SK-N-SH (cell line): ENCODE results near the gene THEM4. TPM values are rescaled to one million over a fixed set of nuclear protein-coding genes. Genes with fewer than 3 reads are reported as not detected.

ENCODE experiments used
- CTCF ChIA-PET: fragments of 300-600, 350-600 bp; formaldehyde crosslinking; extraction: SDS; loops from one replicate; lab custom pipeline; 2021; lab: Yijun Ruan, JAX
- POLR2A ChIA-PET: fragments of 350-600 bp; sonication (Branson Sonifier 250); formaldehyde crosslinking; extraction: SDS; loops from one replicate; lab custom pipeline; 2020; ENCODE audit warnings: antibody characterized with exemption, inconsistent platforms; lab: Yijun Ruan, JAX
- DNase-seq: peaks from one replicate; pipeline ENCODE4 v3.0.0; 2012
- H2AFZ ChIP-seq: fragments of 200-600 bp; sonication (generic); 2 replicates; pipeline ENCODE4 v1.8.1; 2016; ENCODE audit warnings: antibody characterized with exemption, mild to moderate bottlenecking, low read depth
- H3F3A ChIP-seq: fragments of 200-600 bp; sonication (generic); replicated peaks from 2 replicates; pipeline ENCODE3; 2016; ENCODE audit warnings: antibody characterized with exemption, mild to moderate bottlenecking; ENCODE audit not compliant: insufficient read depth
- H3K27ac ChIP-seq, 2 experiments: fragments of 200-500 bp in 1 of 2; fragments of 200-600 bp in 1 of 2; sonication (Bioruptor generic) in 1 of 2; sonication (generic), shearing (Covaris generic) in 1 of 2; 2 replicates each; pipeline versions ENCODE4 v1.5.1 to v1.6.1; 2014 to 2016; ENCODE audit warnings: low read depth in 2 of 2, inconsistent platforms in 1 of 2, low read length in 1 of 2, mild to moderate bottlenecking in 1 of 2, mixed read lengths in 1 of 2
- H3K27me3 ChIP-seq: fragments of 200-600 bp; sonication (generic), shearing (Covaris generic); 2 replicates; pipeline ENCODE4 v1.6.1; 2016; ENCODE audit warnings: mixed run types; ENCODE audit not compliant: insufficient read depth
- H3K36me3 ChIP-seq, 2 experiments: fragments of 200-500 bp in 1 of 2; fragments of 200-600 bp in 1 of 2; sonication (Bioruptor generic) in 1 of 2; sonication (generic) in 1 of 2; replicated peaks in 1 of 2; 2 replicates each; pipeline versions ENCODE3 to v1.5.1; 2014 to 2016; ENCODE audit warnings: low read length in 1 of 2, mild to moderate bottlenecking in 1 of 2; ENCODE audit not compliant: insufficient read depth in 2 of 2, control insufficient read depth in 1 of 2
- H3K4me1 ChIP-seq, 2 experiments: fragments of 200-500 bp in 1 of 2; fragments of 200-600 bp in 1 of 2; sonication (Bioruptor generic) in 1 of 2; sonication (generic), shearing (Covaris generic) in 1 of 2; 2 replicates each; pipeline versions ENCODE4 v1.5.1 to v1.6.1; 2014 to 2016; ENCODE audit warnings: low read depth in 1 of 2, low read length in 1 of 2, mixed run types in 1 of 2; ENCODE audit not compliant: insufficient read depth in 2 of 2, control insufficient read depth in 1 of 2
- H3K4me2 ChIP-seq: fragments of 200-600 bp; sonication (generic), shearing (Covaris generic); 2 replicates; pipeline ENCODE4 v1.6.1; 2017; ENCODE audit warnings: mixed run types
- H3K4me3 ChIP-seq, 2 experiments: fragments of 200-500 bp in 1 of 2; fragments of 200-600 bp in 1 of 2; sonication (Bioruptor generic) in 1 of 2; sonication (generic), shearing (Covaris generic) in 1 of 2; 2 replicates each; pipeline versions ENCODE4 v1.5.1 to v1.8.1; 2014 to 2016; ENCODE audit warnings: low read depth in 2 of 2, inconsistent platforms in 1 of 2, low read length in 1 of 2, mild to moderate bottlenecking in 1 of 2, mixed read lengths in 1 of 2, moderate library complexity in 1 of 2
- H3K79me2 ChIP-seq: fragments of 200-600 bp; sonication (generic); 2 replicates; pipeline ENCODE4 v1.8.1; 2017; ENCODE audit warnings: mild to moderate bottlenecking; ENCODE audit not compliant: insufficient read depth
- H3K9ac ChIP-seq: fragments of 200-600 bp; sonication (generic); 2 replicates; pipeline ENCODE4 v1.6.1; 2017; ENCODE audit warnings: mixed run types
- H3K9me2 ChIP-seq: fragments of 200-600 bp; sonication (generic); 2 replicates; pipeline ENCODE4 v1.6.1; 2017; ENCODE audit warnings: mixed run types
- H3K9me3 ChIP-seq: fragments of 200-600 bp; sonication (generic); 2 replicates; pipeline ENCODE4 v1.6.1; 2017; ENCODE audit warnings: mixed run types, mild to moderate bottlenecking, moderate library complexity
- H4K20me1 ChIP-seq: fragments of 200-600 bp; sonication (generic); 2 replicates; pipeline ENCODE4 v1.6.1; 2017; ENCODE audit warnings: mild to moderate bottlenecking, mixed run types; ENCODE audit not compliant: insufficient read depth
- CHD2 ChIP-seq: fragments of 150-350 bp; IDR thresholded peaks from 2 replicates; pipeline ENCODE4 v1.6.1; 2018; ENCODE audit warnings: low read length; ENCODE audit not compliant: partially characterized antibody
- ELF1 ChIP-seq: IDR thresholded peaks from 2 replicates; pipeline ENCODE4 v1.4.0; 2012
- FOSL2 ChIP-seq: IDR thresholded peaks from 2 replicates; pipeline ENCODE4 v1.4.0; 2012; ENCODE audit warnings: low read depth, mild to moderate bottlenecking, moderate library complexity, borderline replicate concordance
- FOXJ3 ChIP-seq: sonication (generic); formaldehyde crosslinking; IDR thresholded peaks from 2 replicates; pipeline ENCODE4 v1.5.1; 2020; ENCODE audit warnings: mild to moderate bottlenecking, missing genetic modification reagents
- FOXM1 ChIP-seq: IDR thresholded peaks from 2 replicates; pipeline ENCODE4 v1.4.0; 2012; ENCODE audit warnings: low read depth, mild to moderate bottlenecking
- GATA2 ChIP-seq: sonication (generic); formaldehyde crosslinking; IDR thresholded peaks from 2 replicates; pipeline ENCODE4 v1.5.0; 2020; ENCODE audit warnings: mild to moderate bottlenecking, missing genetic modification reagents
- JUND ChIP-seq: IDR thresholded peaks from 2 replicates; pipeline ENCODE4 v1.4.0; 2012
- MXI1 ChIP-seq: IDR thresholded peaks from 2 replicates; pipeline ENCODE4 v1.6.1; 2012; ENCODE audit warnings: mild to moderate bottlenecking, low read depth, low read length, improper control_type of control experiment
- NRF1 ChIP-seq: IDR thresholded peaks from 2 replicates; pipeline ENCODE4 v1.6.1; 2012; ENCODE audit warnings: low read depth, mild to moderate bottlenecking, low read length
- PBX3 ChIP-seq: IDR thresholded peaks from 2 replicates; pipeline ENCODE4; 2012
- POLR2AphosphoS5 ChIP-seq: IDR thresholded peaks from 2 replicates; pipeline ENCODE4 v1.6.1; 2012; ENCODE audit warnings: low read depth, low read length
- RAD21 ChIP-seq: IDR thresholded peaks from 2 replicates; pipeline ENCODE4 v1.6.1; 2012; ENCODE audit warnings: mild to moderate bottlenecking, low read length
- RCOR1 ChIP-seq: fragments of 150-350 bp; IDR thresholded peaks from 2 replicates; pipeline ENCODE4 v1.6.1; 2017; ENCODE audit warnings: antibody characterized with exemption, low read length
- RFX5 ChIP-seq: IDR thresholded peaks from 2 replicates; pipeline ENCODE4 v1.6.1; 2012; ENCODE audit warnings: mild to moderate bottlenecking, improper control_type of control experiment, low read length
- RXRA ChIP-seq: IDR thresholded peaks from 2 replicates; pipeline ENCODE4 v1.4.0; 2012; ENCODE audit warnings: low read depth, mild to moderate bottlenecking, borderline replicate concordance
- SIN3A ChIP-seq: IDR thresholded peaks from 2 replicates; pipeline ENCODE4 v1.6.1; 2012; ENCODE audit warnings: low read depth, mild to moderate bottlenecking, low read length, moderate library complexity, borderline replicate concordance
- TAF1 ChIP-seq: IDR thresholded peaks from 2 replicates; pipeline ENCODE4 v1.6.1; 2012; ENCODE audit warnings: low read depth, mild to moderate bottlenecking, low read length, moderate library complexity, borderline replicate concordance
- YY1 ChIP-seq: IDR thresholded peaks from 2 replicates; pipeline ENCODE4 v1.4.0; 2012; ENCODE audit warnings: low read depth, mild to moderate bottlenecking
- ZBTB33 ChIP-seq: IDR thresholded peaks from 2 replicates; pipeline ENCODE4 v1.4.0; 2012; ENCODE audit warnings: low read depth, borderline replicate concordance
- WGBS: methylation state at CpG from one replicate; pipeline ENCODE4 v1.1.6; 2017; ENCODE audit warnings: low lambda C conversion rate; 5-methylcytosine and 5-hydroxymethylcytosine counted together
- polyA plus RNA-seq, 3 experiments: library from polyadenylated mRNA; depleted of rRNA; stranded (reverse); fragments of >200 nt; gene quantifications; 2 replicates each; pipeline ENCODE4 v1.2.3, GENCODE V29; 2012
- TF ChIP-seq, protein P1 (sequence below): IDR thresholded peaks from 2 replicates; pipeline ENCODE4 v1.4.0; 2012; ENCODE audit warnings: low read depth, borderline replicate concordance

THEM4 gene
- polyA plus RNA-seq, 1 of the 3 experiments (the other 2 are of a cell fraction), result 10.1 TPM

DNA sequence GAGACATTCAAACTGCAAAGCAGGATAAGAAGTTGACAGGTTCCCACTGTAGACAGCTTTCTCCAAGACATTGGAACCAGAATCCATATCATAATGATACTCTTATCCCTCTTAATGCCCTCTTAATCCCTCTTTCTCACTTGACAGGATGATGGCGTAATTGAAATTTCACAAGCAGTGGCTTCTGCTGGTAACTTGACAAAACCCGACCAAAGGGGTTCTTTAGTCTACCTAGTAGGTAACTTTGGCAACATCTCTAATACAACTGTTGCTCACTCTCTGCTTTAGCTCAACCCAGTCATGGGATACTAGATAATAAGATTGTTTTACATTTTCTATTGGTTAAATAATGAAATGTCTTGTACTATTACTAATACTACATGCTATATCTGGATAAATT is 49.6 kb upstream of the THEM4 start (continued):
- no peak for TF ChIP-seq FOXJ3 (CRISPR knock-in tag)
- TF ChIP-seq CHD2, result no peak
- no peak for TF ChIP-seq RCOR1
- no peak for TF ChIP-seq TAF1
- no peak for TF ChIP-seq YY1
- TF ChIP-seq JUND, result no peak

DNA sequence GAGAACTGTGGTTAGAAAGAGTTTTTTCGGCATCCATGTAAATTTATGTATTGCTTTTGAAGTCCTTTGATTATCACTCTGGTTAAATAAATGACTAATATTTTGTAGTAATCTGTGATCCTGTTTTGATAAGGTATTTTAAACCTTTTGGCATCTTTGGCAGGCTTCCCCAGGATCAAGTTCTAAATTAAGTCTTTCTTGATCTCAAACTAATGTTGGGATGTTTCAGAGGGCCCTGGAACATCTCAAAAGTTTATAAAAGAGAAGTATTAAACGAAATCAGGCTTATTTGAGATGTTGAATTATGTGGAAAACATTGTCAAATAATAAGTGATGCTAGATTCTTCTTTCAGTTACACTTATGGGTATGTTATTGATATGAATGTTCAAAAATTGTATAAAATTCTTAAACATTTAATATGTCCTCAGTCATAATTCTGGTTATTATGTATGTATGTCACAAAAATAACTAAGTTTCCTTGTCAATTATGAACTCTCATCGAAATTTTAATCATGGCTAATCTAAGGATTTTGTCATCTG is 47.7 kb upstream of the THEM4 start:
- 16% methylated on average over 3 of the region's 3 CpGs for WGBS
- Histone ChIP-seq H3K4me2 (no peak overlapping the region), H3F3A (no peaks in the 10 kb centered on the region), H3K27ac (no peak overlapping the region), H3K9me3 (no peaks in the 10 kb centered on the region), H3K27me3 (peaks cover 76% of the 10 kb centered on the region; the same call in 1 of the 2 replicates), H3K4me1 (no peaks in the 10 kb centered on the region), H2AFZ (no peak overlapping the region), H3K36me3 (no peaks in the 10 kb centered on the region), H3K79me2 (no peaks in the 10 kb centered on the region), H3K9me2 (no peaks in the 10 kb centered on the region), H4K20me1 (no peaks in the 10 kb centered on the region), H3K9ac (no peak overlapping the region), H3K4me3 (no peak overlapping the region)
- TF ChIP-seq YY1 (no peak), TAF1 (no peak), RAD21 (no peak), RXRA (no peak), FOXM1 (no peak), MXI1 (no peak), PBX3 (no peak), RFX5 (no peak), SIN3A (no peak), GATA2 (CRISPR knock-in tag) (no peak), RCOR1 (no peak), ELF1 (no peak), POLR2AphosphoS5 (no peak), ZBTB33 (no peak), NRF1 (no peak), CHD2 (no peak), FOSL2 (no peak)
- TF ChIP-seq, protein P1, sequence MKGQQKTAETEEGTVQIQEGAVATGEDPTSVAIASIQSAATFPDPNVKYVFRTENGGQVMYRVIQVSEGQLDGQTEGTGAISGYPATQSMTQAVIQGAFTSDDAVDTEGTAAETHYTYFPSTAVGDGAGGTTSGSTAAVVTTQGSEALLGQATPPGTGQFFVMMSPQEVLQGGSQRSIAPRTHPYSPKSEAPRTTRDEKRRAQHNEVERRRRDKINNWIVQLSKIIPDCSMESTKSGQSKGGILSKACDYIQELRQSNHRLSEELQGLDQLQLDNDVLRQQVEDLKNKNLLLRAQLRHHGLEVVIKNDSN, result no peak
- no peak for DNase-seq
- CTCF ChIA-PET, result no interaction called here
- POLR2A ChIA-PET, result no interaction called here
